HG02852 (cell line): ENCODE data around the gene ARHGAP18.
"Not testable (repeated sequence)": the region's sequence is repeated elsewhere in the genome, so short reads cannot be mapped to it uniquely, and the experiment has no call there.

ENCODE experiments used
- ATAC-seq: cut with Tn5 transposase; IDR thresholded peaks from one replicate; pipeline ENCODE4 v1.9.1; 2021; ENCODE audit warnings: mild to moderate bottlenecking, moderate library complexity; ENCODE audit not compliant: unreplicated experiment

Gene ARHGAP18

GRCh38 chr6:129597023-129597713 is 112.8 kb downstream of the ARHGAP18 start:
- peak; percentile 68 for ATAC-seq

GRCh38 chr6:129596522-129596921 is 113.5 kb downstream of the ARHGAP18 start:
- ATAC-seq, result no peak

- ATAC-seq, result no peak
Observed at GRCh38 chr6:129593233-129593564, 116.8 kb downstream of the ARHGAP18 start.

GRCh38 chr6:129592516-129593232 is 117.3 kb downstream of the ARHGAP18 start:
- no peak for ATAC-seq

GRCh38 chr6:129590408-129591022 is 119.5 kb downstream of the ARHGAP18 start:
- ATAC-seq, result no peak

GRCh38 chr6:129586815-129587214 is 123.2 kb downstream of the ARHGAP18 start:
- ATAC-seq, result no peak

- ATAC-seq, result no peak
Observed at GRCh38 chr6:129583866-129584265, 126.1 kb downstream of the ARHGAP18 start.

GRCh38 chr6:129578315-129578714 is 131.7 kb downstream of the ARHGAP18 start:
- ATAC-seq, result no peak

- no peak for ATAC-seq
Observed at GRCh38 chr6:129577691-129578090, 132.3 kb downstream of the ARHGAP18 start.

- no peak for ATAC-seq
Observed at GRCh38 chr6:129576456-129576855, 133.5 kb downstream of the ARHGAP18 start.

GRCh38 chr6:129575378-129576118 is 134.4 kb downstream of the ARHGAP18 start:
- ATAC-seq, result no peak

- not testable (repeated sequence) for ATAC-seq
Observed at GRCh38 chr6:129574605-129575004, 135.4 kb downstream of the ARHGAP18 start.

- ATAC-seq, result not testable (repeated sequence)
Observed at GRCh38 chr6:129570929-129571328, 139.0 kb downstream of the ARHGAP18 start.

GRCh38 chr6:129568015-129568414 is 142.0 kb downstream of the ARHGAP18 start:
- ATAC-seq, result no peak

GRCh38 chr6:129567374-129567773 is 142.6 kb downstream of the ARHGAP18 start:
- no peak for ATAC-seq

GRCh38 chr6:129565811-129566210 is 144.2 kb downstream of the ARHGAP18 start:
- ATAC-seq, result no peak

- ATAC-seq, result no peak
Observed at GRCh38 chr6:129565366-129565765, 144.6 kb downstream of the ARHGAP18 start.

- ATAC-seq, result no peak
Observed at GRCh38 chr6:129558248-129558647, 151.7 kb downstream of the ARHGAP18 start.

GRCh38 chr6:129555206-129555832 is 154.7 kb downstream of the ARHGAP18 start:
- ATAC-seq, result no peak

- no peak for ATAC-seq
Observed at GRCh38 chr6:129552413-129552812, 157.6 kb downstream of the ARHGAP18 start.

GRCh38 chr6:129551486-129551885 is 158.5 kb downstream of the ARHGAP18 start:
- no peak for ATAC-seq
